GM20000 (cell line): ENCODE measurements around the gene SCN1A.
"Not testable (repeated sequence)": the region's sequence is repeated elsewhere in the genome, so short reads cannot be mapped to it uniquely, and the experiment has no call there.

Experiments
- DNase-seq: peaks from one replicate; pipeline ENCODE4 v3.0.0; 2012; ENCODE audit warnings: low spot score
- TF ChIP-seq, protein P1 (sequence below): IDR thresholded peaks from 2 replicates; pipeline ENCODE4 v1.5.1; 2012; ENCODE audit warnings: mild to moderate bottlenecking, control low read depth; ENCODE audit errors: extremely low read depth, missing control alignments

SCN1A gene

GRCh38 chr2:165989851-165990250 is 138.0 kb downstream of the SCN1A start:
- TF ChIP-seq, protein P1, sequence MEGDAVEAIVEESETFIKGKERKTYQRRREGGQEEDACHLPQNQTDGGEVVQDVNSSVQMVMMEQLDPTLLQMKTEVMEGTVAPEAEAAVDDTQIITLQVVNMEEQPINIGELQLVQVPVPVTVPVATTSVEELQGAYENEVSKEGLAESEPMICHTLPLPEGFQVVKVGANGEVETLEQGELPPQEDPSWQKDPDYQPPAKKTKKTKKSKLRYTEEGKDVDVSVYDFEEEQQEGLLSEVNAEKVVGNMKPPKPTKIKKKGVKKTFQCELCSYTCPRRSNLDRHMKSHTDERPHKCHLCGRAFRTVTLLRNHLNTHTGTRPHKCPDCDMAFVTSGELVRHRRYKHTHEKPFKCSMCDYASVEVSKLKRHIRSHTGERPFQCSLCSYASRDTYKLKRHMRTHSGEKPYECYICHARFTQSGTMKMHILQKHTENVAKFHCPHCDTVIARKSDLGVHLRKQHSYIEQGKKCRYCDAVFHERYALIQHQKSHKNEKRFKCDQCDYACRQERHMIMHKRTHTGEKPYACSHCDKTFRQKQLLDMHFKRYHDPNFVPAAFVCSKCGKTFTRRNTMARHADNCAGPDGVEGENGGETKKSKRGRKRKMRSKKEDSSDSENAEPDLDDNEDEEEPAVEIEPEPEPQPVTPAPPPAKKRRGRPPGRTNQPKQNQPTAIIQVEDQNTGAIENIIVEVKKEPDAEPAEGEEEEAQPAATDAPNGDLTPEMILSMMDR = no peak
- no peak for DNase-seq

DNA sequence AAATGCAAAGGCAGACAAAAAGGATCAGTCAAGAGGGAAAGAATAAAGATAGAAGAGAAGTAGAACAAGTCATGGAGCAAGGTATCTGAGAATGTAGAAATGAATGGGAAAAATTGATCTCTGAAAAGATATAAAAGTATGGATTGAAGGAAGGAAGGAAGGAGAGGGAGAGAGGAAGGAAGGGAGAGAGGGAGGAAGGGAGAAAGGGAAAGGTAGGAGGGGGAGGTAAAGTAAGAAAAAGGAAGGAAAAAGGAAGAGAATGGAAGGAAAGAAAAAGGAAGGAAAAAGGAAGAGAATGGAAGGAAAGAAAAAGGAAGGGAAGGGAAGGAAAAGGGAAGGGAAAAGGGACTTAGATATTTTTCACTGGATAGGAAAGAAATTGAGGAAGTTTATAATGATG is 142.7 kb downstream of the SCN1A start:
- TF ChIP-seq, protein P1 = no peak
- no peak for DNase-seq

GRCh38 chr2:165972161-165972560 is 155.7 kb downstream of the SCN1A start:
- not testable (repeated sequence) for DNase-seq

GRCh38 chr2:165970663-165971062 is 157.2 kb downstream of the SCN1A start:
- TF ChIP-seq, protein P1 = no peak
- DNase-seq = no peak

DNA sequence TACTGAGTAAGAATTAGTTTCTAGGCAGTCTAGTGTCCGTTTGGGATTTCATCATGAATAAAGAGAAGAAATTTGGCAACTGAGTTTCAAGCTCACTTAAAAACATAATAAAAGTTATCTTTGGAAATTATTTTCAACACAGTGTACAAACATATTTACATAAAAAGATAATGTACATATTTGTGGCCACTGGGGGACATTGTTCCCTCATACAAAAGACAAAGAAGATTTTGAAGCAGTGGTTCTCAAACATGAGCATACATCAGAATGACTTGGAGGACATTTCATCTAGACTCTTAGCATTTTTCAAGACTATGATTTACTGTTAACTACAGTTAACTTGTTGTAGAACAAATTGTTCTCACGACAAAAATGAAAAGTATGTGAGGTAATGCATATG is 158.6 kb downstream of the SCN1A start:
- TF ChIP-seq, protein P1 = no peak
- DNase-seq = no peak

GRCh38 chr2:165967746-165968145 is 160.1 kb downstream of the SCN1A start:
- TF ChIP-seq, protein P1 = no peak
- DNase-seq = no peak

DNA sequence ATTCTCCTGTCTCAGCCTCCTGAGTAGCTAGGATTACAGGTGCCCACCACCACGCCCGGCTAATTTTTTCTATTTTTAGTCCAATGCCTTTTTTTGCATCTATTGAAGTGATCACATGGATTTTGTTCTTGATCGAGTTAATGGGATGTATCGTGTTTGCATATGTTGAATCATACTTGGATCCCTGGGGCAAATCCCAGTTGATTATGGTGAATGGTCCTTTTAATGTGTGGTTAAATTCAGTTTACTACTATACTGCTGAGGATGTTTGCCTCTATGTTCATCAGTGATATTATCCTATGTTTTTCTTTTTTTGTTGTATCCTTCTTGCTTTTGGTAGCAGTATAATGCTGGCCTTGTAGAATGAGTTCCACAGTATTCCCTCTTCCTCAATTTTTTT is 166.0 kb downstream of the SCN1A start:
- DNase-seq = no peak

DNA sequence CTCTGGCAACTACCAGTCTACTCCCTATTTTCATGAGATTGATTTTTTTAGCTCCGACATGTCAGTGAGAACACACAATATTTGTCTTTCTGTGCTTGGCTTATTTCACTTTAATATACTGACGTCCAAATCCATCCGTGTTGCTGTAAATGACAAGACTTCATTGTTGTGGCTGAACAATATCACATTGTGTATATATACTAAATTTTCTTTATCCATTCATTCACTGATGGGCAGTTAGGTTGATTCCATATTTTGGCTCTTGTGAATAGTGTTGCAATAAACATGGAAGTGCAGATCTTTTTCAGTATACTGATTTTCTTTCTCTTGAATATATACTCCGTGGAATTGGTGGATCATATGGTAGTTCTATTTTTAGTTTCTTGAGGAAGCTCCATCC is 168.4 kb downstream of the SCN1A start:
- TF ChIP-seq, protein P1 = no peak

More for the DNA sequence above, 166.0 kb downstream of the SCN1A start:
- TF ChIP-seq, protein P1 = no peak

More for the DNA sequence above, 168.4 kb downstream of the SCN1A start:
- no peak for DNase-seq
